Common myeloid progenitor, CD34-positive (primary cell): ENCODE measurements around the gene LCE2C.
"Not testable (repeated sequence)": the region's sequence is repeated elsewhere in the genome, so short reads cannot be mapped to it uniquely, and the experiment has no call there.

Experiments used
- CTCF ChIA-PET: fragments of 350-600 bp; sonication (Branson Sonifier 250); formaldehyde crosslinking; loops from one replicate; lab custom pipeline; 2021; ENCODE audit warnings: antibody characterized with exemption; lab: Charles Lee
- POLR2A ChIA-PET: fragments of 350-600 bp; sonication (Branson Sonifier 250); formaldehyde crosslinking; loops from one replicate; lab custom pipeline; 2021; ENCODE audit warnings: antibody characterized with exemption; lab: Charles Lee
- DNase-seq, 3 donors: peaks; one replicate each; pipeline versions ENCODE4 v3.0.0 to v3.0.0-alpha.2; 2013
- H3K27ac ChIP-seq, 2 experiments: 1 replicate in 1 of 2; 2 replicates in 1 of 2; pipeline ENCODE4 v1.7.0; 2013; ENCODE audit warnings: inconsistent platforms in 2 of 2, low read length in 2 of 2, mild to moderate bottlenecking in 2 of 2, low read depth in 1 of 2, moderate library complexity in 1 of 2; ENCODE audit not compliant: severe bottlenecking in 2 of 2, insufficient read depth in 1 of 2, poor library complexity in 1 of 2
- H3K27me3 ChIP-seq, 5 experiments: replicated peaks in 2 of 5; 1 replicate in 3 of 5; 2 replicates in 2 of 5; pipeline versions ENCODE4 v1.6.1 to v1.7.0; 2013; ENCODE audit warnings: low read length in 4 of 5, mild to moderate bottlenecking in 2 of 5, moderate library complexity in 2 of 5, inconsistent platforms in 1 of 5; ENCODE audit not compliant: insufficient read depth in 5 of 5, control insufficient read depth in 4 of 5
- H3K36me3 ChIP-seq, 4 experiments: 1 replicate in 2 of 4; 2 replicates in 2 of 4; pipeline versions ENCODE4 v1.6.1 to v1.7.0; 2013; ENCODE audit warnings: low read length in 3 of 4, control low read depth in 1 of 4, mild to moderate bottlenecking in 1 of 4; ENCODE audit not compliant: control insufficient read depth in 4 of 4, insufficient read depth in 4 of 4
- H3K4me1 ChIP-seq, 4 experiments: 1 replicate in 3 of 4; 2 replicates in 1 of 4; pipeline versions ENCODE4 v1.6.1 to v1.7.1; 2013; ENCODE audit warnings: low read length in 3 of 4, mild to moderate bottlenecking in 3 of 4, control low read depth in 1 of 4, inconsistent platforms in 1 of 4, moderate library complexity in 1 of 4; ENCODE audit not compliant: control insufficient read depth in 4 of 4, insufficient read depth in 4 of 4; ENCODE audit errors: control extremely low read depth in 1 of 4
- H3K4me3 ChIP-seq, 7 experiments: 1 replicate in 4 of 7; 2 replicates in 3 of 7; pipeline versions ENCODE4 v1.5.1 to v1.7.0; 2013; ENCODE audit warnings: mild to moderate bottlenecking in 7 of 7, low read length in 6 of 7, moderate library complexity in 6 of 7, inconsistent platforms in 2 of 7, low read depth in 2 of 7, control low read depth in 1 of 7; ENCODE audit not compliant: insufficient read depth in 4 of 7, control insufficient read depth in 1 of 7; ENCODE audit errors: extremely low read depth in 1 of 7
- H3K9me3 ChIP-seq, 5 experiments: 1 replicate in 4 of 5; 2 replicates in 1 of 5; pipeline versions ENCODE4 v1.6.1 to v1.7.1; 2013; ENCODE audit warnings: low read length in 4 of 5, mild to moderate bottlenecking in 2 of 5, inconsistent platforms in 1 of 5, low read depth in 1 of 5, moderate library complexity in 1 of 5; ENCODE audit not compliant: control insufficient read depth in 4 of 5, insufficient read depth in 2 of 5; ENCODE audit errors: control extremely low read depth in 1 of 5
- WGBS: methylation state at CpG from one replicate; pipeline ENCODE4 v1.1.5; 2013; ENCODE audit not compliant: insufficient coverage; 5-methylcytosine and 5-hydroxymethylcytosine counted together

The LCE2C gene

GRCh38 chr1:152654110-152654509, 21.0 kb upstream of the LCE2C start:
- H3K9me3 ChIP-seq: no peaks in the 10 kb centered on the region
- peaks cover 0 to 12% (median 7%) of the 10 kb centered on the region in 5 experiments for H3K27me3 ChIP-seq
- WGBS: 33% methylated on average over 3 of the region's 10 CpGs
- no peaks in the 10 kb centered on the region for H3K4me1 ChIP-seq
- no peak overlapping the region for H3K4me3 ChIP-seq
- DNase-seq: peak; percentile 48 to 67 (median 56)
- CTCF ChIA-PET: interaction anchor here (1.0 to 1.3 kb wide), 4 partner anchors 11 to 216 kb away, joined by 3 to 6 read pairs (median 3); no protein-coding TSS in a partner anchor
- no peak overlapping the region for H3K27ac ChIP-seq
- POLR2A ChIA-PET: no interaction called here
- H3K36me3 ChIP-seq: no peaks in the 10 kb centered on the region

- CTCF ChIA-PET: no interaction called here
- H3K27me3 ChIP-seq: peaks cover 0 to 9% (median 2%) of the 10 kb centered on the region in 5 experiments
- WGBS: 100% methylated on average over 1 of the region's 2 CpGs
These were observed 18.6 kb upstream of the LCE2C start for GRCh38 chr1:152656459-152656858.

GRCh38 chr1:152657677-152658076, 17.4 kb upstream of the LCE2C start:
- no peaks in the 10 kb centered on the region for H3K36me3 ChIP-seq
- no peaks in the 10 kb centered on the region for H3K4me1 ChIP-seq
- CTCF ChIA-PET: no interaction called here
- POLR2A ChIA-PET: no interaction called here
- no peak overlapping the region for H3K27ac ChIP-seq
- no CpG with 5 or more reads among the region's 4 CpGs for WGBS
- H3K27me3 ChIP-seq: peaks cover 0 to 2% (median 0%) of the 10 kb centered on the region in 5 experiments
- DNase-seq: no peak
- no peak overlapping the region for H3K4me3 ChIP-seq
- no peaks in the 10 kb centered on the region for H3K9me3 ChIP-seq

More at GRCh38 chr1:152656459-152656858, 18.6 kb upstream of the LCE2C start:
- no peak for DNase-seq
- H3K4me1 ChIP-seq: no peaks in the 10 kb centered on the region
- H3K4me3 ChIP-seq: no peak overlapping the region
- POLR2A ChIA-PET: no interaction called here
- no peaks in the 10 kb centered on the region for H3K36me3 ChIP-seq
- H3K27ac ChIP-seq: no peak overlapping the region
- H3K9me3 ChIP-seq: no peaks in the 10 kb centered on the region

GRCh38 chr1:152658649-152659048, 16.4 kb upstream of the LCE2C start:
- no peaks in the 10 kb centered on the region for H3K9me3 ChIP-seq
- H3K4me3 ChIP-seq: no peak overlapping the region
- ChIA-PET CTCF (no interaction called here), POLR2A (no interaction called here)
- DNase-seq: no peak
- WGBS: 100% methylated on average over 2 of the region's 3 CpGs
- H3K27me3 ChIP-seq: peaks cover 0 to 9% (median 4%) of the 10 kb centered on the region in 5 experiments
- no peaks in the 10 kb centered on the region for H3K36me3 ChIP-seq
- no peaks in the 10 kb centered on the region for H3K4me1 ChIP-seq
- no peak overlapping the region for H3K27ac ChIP-seq

- Histone ChIP-seq H3K4me3 (no peak within 1 kb of the TSS), H3K27me3 (peaks cover 0 to 12% (median 4%) of the 10 kb centered on the region in 5 experiments), H3K36me3 (no peaks in the 10 kb centered on the region), H3K27ac (no peak within 1 kb of the TSS), H3K9me3 (no peaks in the 10 kb centered on the region), H3K4me1 (no peaks in the 10 kb centered on the region)
- WGBS: 81% methylated on average over 2 of the region's 3 CpGs
- ChIA-PET CTCF (no interaction called here), POLR2A (no interaction called here)
- DNase-seq: no peak
These were observed 12.0 kb upstream of the LCE2C start, which contains the start of gene LCE2D for GRCh38 chr1:152663098-152663497. LCE2D (plus strand) TSS chr1:152663380; CDS start chr1:152664106, 726 bp downstream.

- H3K4me1 ChIP-seq, H3K4me3 ChIP-seq, CTCF ChIA-PET, DNase-seq, H3K9me3 ChIP-seq, H3K27ac ChIP-seq, H3K36me3 ChIP-seq, POLR2A ChIA-PET: not testable (repeated sequence)
- WGBS: no CpG with 5 or more reads among the region's 1 CpG
- H3K27me3 ChIP-seq: peaks cover 0 to 12% (median 5%) of the 10 kb centered on the region in 5 experiments
These were observed 8.9 kb upstream of the LCE2C start for GRCh38 chr1:152666171-152666570.

GRCh38 chr1:152667648-152668047, 7.4 kb upstream of the LCE2C start:
- Histone ChIP-seq H3K36me3 (no peaks in the 10 kb centered on the region), H3K9me3 (no peaks in the 10 kb centered on the region), H3K27ac (no peak overlapping the region), H3K4me3 (no peak overlapping the region), H3K27me3 (peaks cover 0 to 12% (median 7%) of the 10 kb centered on the region in 5 experiments), H3K4me1 (no peaks in the 10 kb centered on the region)
- DNase-seq: no peak
- 81% methylated on average over 5 of the region's 5 CpGs for WGBS
- POLR2A ChIA-PET: no interaction called here
- CTCF ChIA-PET: interaction anchor here (1.4 kb wide), 1 partner anchor 13 kb away, joined by 3 read pairs; no protein-coding TSS in a partner anchor
